ENCODE data around the gene NRDE2. TPM values are rescaled to one million over a fixed set of nuclear protein-coding genes. Genes with fewer than 3 reads are reported as not detected.

NRDE2 gene
- total RNA-seq, 1 donor from 2014 or later = 10.5 TPM

GRCh38 chr14:90266441-90267154 is 65.1 kb downstream of the NRDE2 start:
- Histone ChIP-seq H3K27ac (replicated peaks) (no peak overlapping the region), H3K27me3 (ENCODE audit: low read depth) (no peaks in the 10 kb centered on the region), H3K36me3 (peaks cover 96% of the 10 kb centered on the region), H3K4me3 (no peak overlapping the region), H3K9me3 (replicated peaks) (no peaks in the 10 kb centered on the region), H3K4me1 (no peaks in the 10 kb centered on the region)
- DNase-seq = no peak
- intact Hi-C loops (cut with micrococcal nuclease) = no loop called here
- no peak for TF ChIP-seq CTCF (IDR thresholded peaks at IDR 0.05; ENCODE audit: borderline replicate concordance)

- TF ChIP-seq CTCF (IDR thresholded peaks at IDR 0.05; ENCODE audit: borderline replicate concordance) = no peak
- DNase-seq = no peak
- H3K27ac ChIP-seq (replicated peaks) = no peak overlapping the region
- H3K4me1 ChIP-seq = peaks cover 2% of the 10 kb centered on the region
- no peaks in the 10 kb centered on the region for H3K27me3 ChIP-seq (ENCODE audit: low read depth)
- no peaks in the 10 kb centered on the region for H3K9me3 ChIP-seq (replicated peaks)
- H3K36me3 ChIP-seq = peaks cover 95% of the 10 kb centered on the region
- intact Hi-C loops (cut with micrococcal nuclease) = no loop called here
- H3K4me3 ChIP-seq = no peak overlapping the region
Measured at GRCh38 chr14:90263748-90264449, 67.8 kb downstream of the NRDE2 start.

- Histone ChIP-seq H3K36me3 (peaks cover 27% of the 10 kb centered on the region), H3K9me3 (replicated peaks) (no peaks in the 10 kb centered on the region), H3K4me3 (peak within 1 kb of the TSS; percentile 88), H3K27ac (replicated peaks) (peak within 1 kb of the TSS; percentile 86), H3K27me3 (ENCODE audit: low read depth) (peaks cover 18% of the 10 kb centered on the region), H3K4me1 (peaks cover 26% of the 10 kb centered on the region)
- TF ChIP-seq CTCF (IDR thresholded peaks at IDR 0.05; ENCODE audit: borderline replicate concordance) = peak; percentile 20
- peak; percentile 85 for DNase-seq
- intact Hi-C loops (cut with micrococcal nuclease) = no loop called here
Measured at GRCh38 chr14:90256354-90257131, 75.2 kb downstream of the NRDE2 start, which contains the start of gene PSMC1. Gene PSMC1 (plus strand): TSS chr14:90256553. CDS start chr14:90256598, 45 bp downstream.

GRCh38 chr14:90255871-90256270 is 75.9 kb downstream of the NRDE2 start:
- Histone ChIP-seq H3K4me3 (peak overlapping the region; percentile 88), H3K36me3 (peaks cover 21% of the 10 kb centered on the region), H3K27ac (replicated peaks) (peak overlapping the region; percentile 86), H3K4me1 (peaks cover 26% of the 10 kb centered on the region), H3K9me3 (replicated peaks) (no peaks in the 10 kb centered on the region), H3K27me3 (ENCODE audit: low read depth) (peaks cover 18% of the 10 kb centered on the region)
- TF ChIP-seq CTCF (IDR thresholded peaks at IDR 0.05; ENCODE audit: borderline replicate concordance) = no peak
- intact Hi-C loops (cut with micrococcal nuclease) = no loop called here
- no peak for DNase-seq

- H3K4me3 ChIP-seq = no peak overlapping the region
- peaks cover 23% of the 10 kb centered on the region for H3K4me1 ChIP-seq
- no peaks in the 10 kb centered on the region for H3K9me3 ChIP-seq (replicated peaks)
- no peak for DNase-seq
- H3K27me3 ChIP-seq (ENCODE audit: low read depth) = peaks cover 18% of the 10 kb centered on the region
- peaks cover under 1% of the 10 kb centered on the region for H3K36me3 ChIP-seq
- H3K27ac ChIP-seq (replicated peaks) = no peak overlapping the region
- intact Hi-C loops (cut with micrococcal nuclease) = no loop called here
- no peak for TF ChIP-seq CTCF (IDR thresholded peaks at IDR 0.05; ENCODE audit: borderline replicate concordance)
Measured at GRCh38 chr14:90253826-90254225, 77.9 kb downstream of the NRDE2 start.
